Suprapubic skin (tissue), 4 donors: Measurements from ENCODE around the gene BAIAP3. TPM values are rescaled to one million over a fixed set of nuclear protein-coding genes. Genes with fewer than 3 reads are reported as not detected.

Source experiments
- DNase-seq, 2 donors: peaks; one replicate each; pipeline ENCODE4 v3.0.0-alpha.2; 2019; ENCODE audit warnings: low spot score in 2 of 2
- H3K27ac ChIP-seq: fragments of 200-600 bp; sonication (generic); one replicate; pipeline ENCODE4 v1.5.1; 2019
- H3K27me3 ChIP-seq: fragments of 200-600 bp; sonication (generic); one replicate; pipeline ENCODE4 v1.5.1; 2019
- H3K36me3 ChIP-seq: fragments of 200-600 bp; sonication (generic); one replicate; pipeline ENCODE4 v1.5.1; 2019
- H3K4me1 ChIP-seq: fragments of 200-600 bp; sonication (generic); one replicate; pipeline ENCODE4 v1.5.1; 2019
- H3K4me3 ChIP-seq: fragments of 200-600 bp; sonication (generic); one replicate; pipeline ENCODE4 v1.5.1; 2019; ENCODE audit warnings: mild to moderate bottlenecking
- H3K9me3 ChIP-seq: fragments of 200-600 bp; sonication (generic); one replicate; pipeline ENCODE4 v1.5.1; 2019
- EP300 ChIP-seq: sonication (generic); formaldehyde crosslinking; IDR thresholded peaks from one replicate; pipeline ENCODE4 v1.6.1; 2017; ENCODE audit warnings: antibody characterized with exemption
- POLR2A ChIP-seq, 2 donors: fragments of 450-650 bp; IDR thresholded peaks; one replicate each; pipeline ENCODE4 v1.6.1; 2017; ENCODE audit warnings: antibody characterized with exemption in 2 of 2, mild to moderate bottlenecking in 2 of 2, moderate library complexity in 2 of 2
- POLR2AphosphoS5 ChIP-seq, 3 donors: sonication (generic); formaldehyde crosslinking; IDR thresholded peaks; one replicate each; pipeline ENCODE4 v1.6.1; 2017; ENCODE audit warnings: antibody characterized with exemption in 3 of 3
- WGBS: methylation state at CpG from one replicate; pipeline ENCODE4 v1.1.5; 2018; 5-methylcytosine and 5-hydroxymethylcytosine counted together
- total RNA-seq, 4 donors: library from RNA; depleted of rRNA; stranded (reverse); fragments of >200 nt; gene quantifications; one replicate each; pipeline ENCODE4 v1.1.0, GENCODE V29; 2016
- TF ChIP-seq, protein P1 (sequence below), 2 donors: fragments of 200-600 bp in 1 of 2; fragments of 450-650 bp in 1 of 2; sonication (generic) in 1 of 2; IDR thresholded peaks; one replicate each; pipeline ENCODE4 v1.5.1; 2016 to 2019; ENCODE audit warnings: antibody characterized with exemption in 2 of 2, mild to moderate bottlenecking in 1 of 2, moderate library complexity in 1 of 2

BAIAP3 gene
- total RNA-seq, 4 donors from 2014 or later, result 0.87 to 6.2 (median 2.5) TPM

- DNase-seq, result no peak
- 92% methylated on average over 31 of the region's 43 CpGs for WGBS
- Histone ChIP-seq H3K27me3 (no peaks in the 10 kb centered on the region), H3K4me3 (no peak overlapping the region), H3K9me3 (no peaks in the 10 kb centered on the region), H3K27ac (no peak overlapping the region), H3K36me3 (peaks cover 77% of the 10 kb centered on the region), H3K4me1 (peaks cover 2% of the 10 kb centered on the region)
- TF ChIP-seq POLR2AphosphoS5 (IDR thresholded peaks at IDR 0.05) (no peak), POLR2A (IDR thresholded peaks at IDR 0.05) (no peak), EP300 (no peak)
- TF ChIP-seq, protein P1, sequence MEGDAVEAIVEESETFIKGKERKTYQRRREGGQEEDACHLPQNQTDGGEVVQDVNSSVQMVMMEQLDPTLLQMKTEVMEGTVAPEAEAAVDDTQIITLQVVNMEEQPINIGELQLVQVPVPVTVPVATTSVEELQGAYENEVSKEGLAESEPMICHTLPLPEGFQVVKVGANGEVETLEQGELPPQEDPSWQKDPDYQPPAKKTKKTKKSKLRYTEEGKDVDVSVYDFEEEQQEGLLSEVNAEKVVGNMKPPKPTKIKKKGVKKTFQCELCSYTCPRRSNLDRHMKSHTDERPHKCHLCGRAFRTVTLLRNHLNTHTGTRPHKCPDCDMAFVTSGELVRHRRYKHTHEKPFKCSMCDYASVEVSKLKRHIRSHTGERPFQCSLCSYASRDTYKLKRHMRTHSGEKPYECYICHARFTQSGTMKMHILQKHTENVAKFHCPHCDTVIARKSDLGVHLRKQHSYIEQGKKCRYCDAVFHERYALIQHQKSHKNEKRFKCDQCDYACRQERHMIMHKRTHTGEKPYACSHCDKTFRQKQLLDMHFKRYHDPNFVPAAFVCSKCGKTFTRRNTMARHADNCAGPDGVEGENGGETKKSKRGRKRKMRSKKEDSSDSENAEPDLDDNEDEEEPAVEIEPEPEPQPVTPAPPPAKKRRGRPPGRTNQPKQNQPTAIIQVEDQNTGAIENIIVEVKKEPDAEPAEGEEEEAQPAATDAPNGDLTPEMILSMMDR (IDR thresholded peaks at IDR 0.05), result no peak
These were observed 28.4 kb downstream of the BAIAP3 start for GRCh38 chr16:1361685-1362360.

DNA sequence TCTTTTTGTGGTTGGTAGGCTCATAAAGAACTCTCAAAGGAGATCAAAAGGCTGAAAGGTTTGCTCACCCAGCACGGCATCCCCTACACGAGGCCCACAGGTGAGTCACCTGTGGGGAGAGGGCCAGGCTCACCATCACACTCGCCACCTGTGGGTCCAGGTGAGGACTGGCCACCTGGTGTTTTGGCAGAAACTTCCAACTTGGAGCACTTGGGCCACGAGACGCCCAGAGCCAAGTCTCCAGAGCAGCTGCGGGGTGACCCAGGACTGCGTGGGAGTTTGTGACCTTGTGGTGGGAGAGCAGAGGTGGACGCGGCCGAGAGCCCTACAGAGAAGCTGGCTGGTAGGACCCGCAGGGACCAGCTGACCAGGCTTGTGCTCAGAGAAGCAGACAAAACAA, 29.4 kb downstream of the BAIAP3 start:
- 94% methylated on average over 11 of the region's 11 CpGs for WGBS
- TF ChIP-seq POLR2A (IDR thresholded peaks at IDR 0.05) (no peak), EP300 (no peak), POLR2AphosphoS5 (IDR thresholded peaks at IDR 0.05) (no peak)
- TF ChIP-seq, protein P1 (IDR thresholded peaks at IDR 0.05), result no peak
- Histone ChIP-seq H3K4me3 (no peak overlapping the region), H3K27me3 (no peaks in the 10 kb centered on the region), H3K36me3 (peaks cover 85% of the 10 kb centered on the region), H3K9me3 (no peaks in the 10 kb centered on the region), H3K27ac (no peak overlapping the region), H3K4me1 (no peaks in the 10 kb centered on the region)
- no peak for DNase-seq

DNA sequence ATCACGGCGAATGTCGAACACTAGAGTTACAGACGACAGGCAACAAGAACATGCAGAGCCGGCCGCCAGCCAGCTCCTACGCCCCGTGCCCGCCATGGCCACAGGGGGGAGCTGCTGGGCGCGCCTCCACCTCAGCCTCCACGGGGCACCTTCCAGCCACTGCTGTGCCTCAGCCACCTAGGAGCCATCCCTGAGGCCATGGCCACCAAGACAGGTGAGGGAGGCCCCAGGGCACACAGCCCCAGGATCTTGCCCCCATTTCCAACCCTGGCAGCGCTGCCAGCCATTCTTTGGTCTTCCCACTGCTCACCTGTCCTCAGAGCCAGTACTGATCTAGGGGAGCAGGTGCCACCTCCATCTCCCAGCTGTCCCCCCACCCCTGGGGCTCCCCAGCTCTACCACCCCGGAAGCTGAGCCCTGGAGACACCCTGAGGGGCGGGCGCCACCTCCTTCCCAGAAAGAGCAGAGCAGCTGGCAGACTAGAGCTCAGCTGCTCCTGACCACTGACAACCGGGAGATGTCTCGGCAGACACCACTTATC, 30.1 kb downstream of the BAIAP3 start:
- WGBS, result 47% methylated on average over 17 of the region's 18 CpGs
- Histone ChIP-seq H3K36me3 (peaks cover 85% of the 10 kb centered on the region), H3K4me1 (no peaks in the 10 kb centered on the region), H3K9me3 (no peaks in the 10 kb centered on the region), H3K27me3 (no peaks in the 10 kb centered on the region), H3K4me3 (no peak overlapping the region), H3K27ac (no peak overlapping the region)
- TF ChIP-seq POLR2AphosphoS5 (IDR thresholded peaks at IDR 0.05), result no peak
- TF ChIP-seq, protein P1 (IDR thresholded peaks at IDR 0.05), result peak in 1 of 2 donors; percentile 83
- DNase-seq, result no peak

- 95% methylated on average over 16 of the region's 22 CpGs for WGBS
- no peaks in the 10 kb centered on the region for H3K9me3 ChIP-seq
- H3K27me3 ChIP-seq, result no peaks in the 10 kb centered on the region
- peaks cover 81% of the 10 kb centered on the region for H3K36me3 ChIP-seq
- no peak overlapping the region for H3K27ac ChIP-seq
- TF ChIP-seq, protein P1 (IDR thresholded peaks at IDR 0.05), result no peak
- TF ChIP-seq POLR2AphosphoS5 (IDR thresholded peaks at IDR 0.05), result no peak
- no peak for TF ChIP-seq POLR2A (IDR thresholded peaks at IDR 0.05)
- no peak for TF ChIP-seq EP300
- no peak overlapping the region for H3K4me3 ChIP-seq
- no peaks in the 10 kb centered on the region for H3K4me1 ChIP-seq
- DNase-seq, result no peak
These were observed 31.1 kb downstream of the BAIAP3 start for GRCh38 chr16:1364510-1364909.

- Histone ChIP-seq H3K4me3 (no peak overlapping the region), H3K27me3 (no peaks in the 10 kb centered on the region), H3K9me3 (no peaks in the 10 kb centered on the region), H3K36me3 (peaks cover 83% of the 10 kb centered on the region), H3K27ac (no peak overlapping the region), H3K4me1 (no peaks in the 10 kb centered on the region)
- no peak for DNase-seq
- TF ChIP-seq, protein P1 (IDR thresholded peaks at IDR 0.05), result no peak
- TF ChIP-seq POLR2A (IDR thresholded peaks at IDR 0.05), result no peak
- TF ChIP-seq POLR2AphosphoS5 (IDR thresholded peaks at IDR 0.05), result no peak
- WGBS, result 82% methylated on average over 18 of the region's 29 CpGs
These were observed 32.7 kb downstream of the BAIAP3 start for GRCh38 chr16:1366060-1366711.
